Thoracic aorta (tissue), 2 donors: ENCODE measurements around the gene IPPK. TPM values are rescaled to one million over a fixed set of nuclear protein-coding genes. Genes with fewer than 3 reads are reported as not detected.

Experiments
- ATAC-seq: fragments of 150-250 bp; one replicate; pipeline ENCODE4 v1.8.0; 2017; ENCODE audit warnings: low read depth; ENCODE audit not compliant: insufficient number of reproducible peaks, low FRiP score
- DNase-seq: peaks from one replicate; pipeline ENCODE4 v3.0.0-alpha.2; 2020; ENCODE audit warnings: low spot score
- H3K27ac ChIP-seq, 2 donors: fragments of 200-600 bp; sonication (generic); 1 replicate in 1 of 2; 2 replicates in 1 of 2; pipeline ENCODE4 v1.5.1; 2016; ENCODE audit warnings: mild to moderate bottlenecking in 2 of 2, moderate library complexity in 2 of 2
- H3K27me3 ChIP-seq: fragments of 200-600 bp; sonication (generic); replicated peaks from 2 replicates; pipeline ENCODE4 v1.6.0; 2016; ENCODE audit warnings: mild to moderate bottlenecking; ENCODE audit not compliant: insufficient read depth
- H3K36me3 ChIP-seq: fragments of 200-600 bp; sonication (generic); one replicate; pipeline ENCODE4 v1.5.1; 2016
- H3K4me1 ChIP-seq, 2 donors: fragments of 200-600 bp; sonication (generic); 1 replicate in 1 of 2; 2 replicates in 1 of 2; pipeline versions ENCODE4 v1.5.1 to v1.6.0; 2016; ENCODE audit warnings: low read depth in 2 of 2, mild to moderate bottlenecking in 1 of 2; ENCODE audit not compliant: control insufficient read depth in 1 of 2
- H3K4me3 ChIP-seq: fragments of 200-600 bp; sonication (generic); 2 replicates; pipeline ENCODE4 v1.5.1; 2016; ENCODE audit warnings: mild to moderate bottlenecking
- H3K9me3 ChIP-seq: fragments of 200-600 bp; sonication (generic); 2 replicates; pipeline ENCODE4 v1.5.1; 2016
- total RNA-seq, 2 donors: library from RNA; depleted of rRNA; stranded (reverse); fragments of >200 nt; gene quantifications; one replicate each; pipeline versions ENCODE4 v1.1.0 to v1.2.3, GENCODE V29; 2016
- TF ChIP-seq, protein P1 (sequence below): fragments of 200-600 bp; sonication (generic); IDR thresholded peaks from one replicate; pipeline ENCODE4 v1.5.1; 2019; ENCODE audit warnings: antibody characterized with exemption

IPPK gene
- total RNA-seq, 2 donors from 2014 or later, result 6.9 to 11.7 TPM

- H3K27me3 ChIP-seq, result no peaks in the 10 kb centered on the region
- no peaks in the 10 kb centered on the region for H3K9me3 ChIP-seq
- no peak for ATAC-seq
- peaks cover 10 to 30% of the 10 kb centered on the region in 2 donors for H3K4me1 ChIP-seq
- H3K27ac ChIP-seq, result no peak overlapping the region
- no peak overlapping the region for H3K4me3 ChIP-seq
- DNase-seq, result no peak
- TF ChIP-seq, protein P1, sequence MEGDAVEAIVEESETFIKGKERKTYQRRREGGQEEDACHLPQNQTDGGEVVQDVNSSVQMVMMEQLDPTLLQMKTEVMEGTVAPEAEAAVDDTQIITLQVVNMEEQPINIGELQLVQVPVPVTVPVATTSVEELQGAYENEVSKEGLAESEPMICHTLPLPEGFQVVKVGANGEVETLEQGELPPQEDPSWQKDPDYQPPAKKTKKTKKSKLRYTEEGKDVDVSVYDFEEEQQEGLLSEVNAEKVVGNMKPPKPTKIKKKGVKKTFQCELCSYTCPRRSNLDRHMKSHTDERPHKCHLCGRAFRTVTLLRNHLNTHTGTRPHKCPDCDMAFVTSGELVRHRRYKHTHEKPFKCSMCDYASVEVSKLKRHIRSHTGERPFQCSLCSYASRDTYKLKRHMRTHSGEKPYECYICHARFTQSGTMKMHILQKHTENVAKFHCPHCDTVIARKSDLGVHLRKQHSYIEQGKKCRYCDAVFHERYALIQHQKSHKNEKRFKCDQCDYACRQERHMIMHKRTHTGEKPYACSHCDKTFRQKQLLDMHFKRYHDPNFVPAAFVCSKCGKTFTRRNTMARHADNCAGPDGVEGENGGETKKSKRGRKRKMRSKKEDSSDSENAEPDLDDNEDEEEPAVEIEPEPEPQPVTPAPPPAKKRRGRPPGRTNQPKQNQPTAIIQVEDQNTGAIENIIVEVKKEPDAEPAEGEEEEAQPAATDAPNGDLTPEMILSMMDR, result no peak
- H3K36me3 ChIP-seq, result no peaks in the 10 kb centered on the region
Observed at GRCh38 chr9:92564982-92565381, 104.9 kb downstream of the IPPK start.

GRCh38 chr9:92564504-92564903 lies 105.4 kb downstream of the IPPK start:
- H3K9me3 ChIP-seq, result no peaks in the 10 kb centered on the region
- no peak overlapping the region for H3K4me3 ChIP-seq
- no peaks in the 10 kb centered on the region for H3K27me3 ChIP-seq
- peak overlapping the region in 1 of 2 donors; percentile 42 for H3K27ac ChIP-seq
- TF ChIP-seq, protein P1, result no peak
- H3K4me1 ChIP-seq, result peaks cover 10 to 30% of the 10 kb centered on the region in 2 donors
- no peaks in the 10 kb centered on the region for H3K36me3 ChIP-seq
- no peak for ATAC-seq
- no peak for DNase-seq

Other genes with a start within 250 kb of the IPPK start
- gene OMD, start 245.7 kb downstream of the IPPK start, total RNA-seq, result 100 to 1,000 TPM; 200 TPM
- 100 to 1,000 TPM; 110 to 122 TPM for gene ASPN, start 187.6 kb downstream of the IPPK start, total RNA-seq
- gene ECM2, start 134.1 kb downstream of the IPPK start, total RNA-seq, result 10 to 100 TPM; 63.6 to 78.7 TPM
- gene BICD2, start 94.7 kb upstream of the IPPK start, total RNA-seq, result 10 to 100 TPM; 52.1 to 57.7 TPM
- 10 to 100 TPM; 13.9 to 24.5 TPM for gene ZNF484, start 207.9 kb upstream of the IPPK start, total RNA-seq